Mesenchymal stem cell (in vitro differentiated cells and primary cell): ENCODE results near the gene BRSK1.

Source experiments
- DNase-seq: peaks from one replicate; pipeline ENCODE4 v3.0.0-alpha.2; 2013
- H2AFZ ChIP-seq: one replicate; pipeline ENCODE4 v1.6.1; 2013; ENCODE audit warnings: low read depth, mild to moderate bottlenecking, control low read depth, inconsistent platforms, low read length, moderate library complexity
- H2AK5ac ChIP-seq: 2 replicates; pipeline ENCODE4 v1.6.1; 2013; ENCODE audit warnings: low read length, moderate library complexity, mild to moderate bottlenecking, inconsistent platforms; ENCODE audit not compliant: severe bottlenecking
- H2BK120ac ChIP-seq: one replicate; pipeline ENCODE4 v1.6.1; 2013; ENCODE audit warnings: low read depth, mild to moderate bottlenecking, inconsistent platforms, low read length, moderate library complexity
- H2BK12ac ChIP-seq, 2 experiments: one replicate each; pipeline ENCODE4 v1.6.1; 2013; ENCODE audit warnings: inconsistent platforms in 2 of 2, low read length in 2 of 2, mild to moderate bottlenecking in 2 of 2, moderate library complexity in 2 of 2, control low read depth in 1 of 2
- H2BK15ac ChIP-seq: one replicate; pipeline ENCODE4 v1.6.1; 2013; ENCODE audit warnings: mild to moderate bottlenecking, low read depth, inconsistent platforms; ENCODE audit not compliant: poor library complexity, severe bottlenecking
- H2BK5ac ChIP-seq: 2 replicates; pipeline ENCODE4 v1.6.1; 2013; ENCODE audit warnings: low read depth, mild to moderate bottlenecking, low read length, control low read depth, inconsistent platforms; ENCODE audit not compliant: poor library complexity, severe bottlenecking
- H3K14ac ChIP-seq, 2 experiments: one replicate each; pipeline ENCODE4 v1.6.1; 2013; ENCODE audit warnings: inconsistent platforms in 2 of 2, low read length in 2 of 2, control low read depth in 1 of 2, mild to moderate bottlenecking in 1 of 2, moderate library complexity in 1 of 2
- H3K18ac ChIP-seq, 2 experiments: one replicate each; pipeline ENCODE4 v1.6.1; 2013; ENCODE audit warnings: inconsistent platforms in 2 of 2, low read length in 2 of 2, control low read depth in 1 of 2, low read depth in 1 of 2, mild to moderate bottlenecking in 1 of 2
- H3K23ac ChIP-seq, 2 experiments: one replicate each; pipeline ENCODE4 v1.6.1; 2013; ENCODE audit warnings: inconsistent platforms in 2 of 2, low read length in 2 of 2, mild to moderate bottlenecking in 2 of 2, moderate library complexity in 2 of 2, control low read depth in 1 of 2
- H3K27ac ChIP-seq: 2 replicates; pipeline ENCODE4 v1.5.1; 2013; ENCODE audit warnings: mild to moderate bottlenecking, moderate library complexity, low read length, control low read depth, inconsistent platforms; ENCODE audit not compliant: poor library complexity, severe bottlenecking
- H3K27me3 ChIP-seq, 2 experiments: 2 replicates each; pipeline versions ENCODE4 v1.6.1 to v1.7.0; 2013; ENCODE audit warnings: low read length in 2 of 2, mild to moderate bottlenecking in 2 of 2, moderate library complexity in 2 of 2, control low read depth in 1 of 2, inconsistent platforms in 1 of 2; ENCODE audit not compliant: control insufficient read depth in 1 of 2, insufficient read depth in 1 of 2
- H3K36me3 ChIP-seq, 2 experiments: 2 replicates each; pipeline versions ENCODE4 v1.6.1 to v1.7.0; 2013; ENCODE audit warnings: low read length in 2 of 2, control low read depth in 1 of 2, inconsistent platforms in 1 of 2, low read depth in 1 of 2, mild to moderate bottlenecking in 1 of 2; ENCODE audit not compliant: insufficient read depth in 2 of 2, control insufficient read depth in 1 of 2
- H3K4ac ChIP-seq, 2 experiments: one replicate each; pipeline ENCODE4 v1.6.1; 2013; ENCODE audit warnings: inconsistent platforms in 2 of 2, low read length in 2 of 2, mild to moderate bottlenecking in 2 of 2, moderate library complexity in 2 of 2, control low read depth in 1 of 2, low read depth in 1 of 2
- H3K4me1 ChIP-seq: 2 replicates; pipeline ENCODE4 v1.6.1; 2013; ENCODE audit warnings: low read depth, low read length, control low read depth; ENCODE audit not compliant: control insufficient read depth, insufficient read depth
- H3K4me2 ChIP-seq: 2 replicates; pipeline ENCODE4 v1.6.1; 2013; ENCODE audit warnings: low read length, mild to moderate bottlenecking, inconsistent platforms; ENCODE audit not compliant: poor library complexity, severe bottlenecking
- H3K4me3 ChIP-seq, 2 experiments: 2 replicates each; pipeline versions ENCODE4 v1.5.1 to v1.7.0; 2013; ENCODE audit warnings: low read length in 2 of 2, mild to moderate bottlenecking in 2 of 2, control low read depth in 1 of 2, low read depth in 1 of 2; ENCODE audit not compliant: insufficient read depth in 1 of 2
- H3K79me1 ChIP-seq: replicated peaks from 2 replicates; pipeline ENCODE4 v1.6.1; 2013; ENCODE audit warnings: mild to moderate bottlenecking, control low read depth, low read length, inconsistent platforms; ENCODE audit not compliant: poor library complexity, severe bottlenecking
- H3K9ac ChIP-seq: 2 replicates; pipeline ENCODE4 v1.7.0; 2013; ENCODE audit warnings: mild to moderate bottlenecking, low read length, moderate library complexity
- H3K9me3 ChIP-seq: 2 replicates; pipeline ENCODE4 v1.7.0; 2013; ENCODE audit warnings: mild to moderate bottlenecking, low read length; ENCODE audit not compliant: control insufficient read depth
- H4K8ac ChIP-seq: one replicate; pipeline ENCODE4 v1.6.1; 2013; ENCODE audit warnings: inconsistent platforms, mild to moderate bottlenecking, low read length, moderate library complexity
- H4K91ac ChIP-seq: one replicate; pipeline ENCODE4 v1.6.1; 2013; ENCODE audit warnings: mild to moderate bottlenecking, low read length, inconsistent platforms
- WGBS: methylation state at CpG from one replicate; pipeline ENCODE4 v1.1.7; 2013; ENCODE audit warnings: mixed read lengths; 5-methylcytosine and 5-hydroxymethylcytosine counted together

The BRSK1 gene

GRCh38 chr19:55304980-55305379 is 21.2 kb downstream of the BRSK1 start:
- Histone ChIP-seq H3K27ac (no peak overlapping the region), H3K23ac (no peak overlapping the region), H2BK12ac (no peak overlapping the region), H4K8ac (no peak overlapping the region), H3K9ac (no peak overlapping the region), H3K4me1 (peaks cover 11% of the 10 kb centered on the region), H3K14ac (no peak overlapping the region), H3K4ac (no peak overlapping the region), H3K79me1 (no peaks in the 10 kb centered on the region), H4K91ac (no peak overlapping the region), H3K18ac (no peak overlapping the region), H3K36me3 (peaks cover 46 to 63% of the 10 kb centered on the region in 2 experiments), H2AFZ (no peak overlapping the region), H2BK120ac (no peak overlapping the region), H2BK5ac (no peak overlapping the region), H3K27me3 (no peaks in the 10 kb centered on the region), H2AK5ac (no peak overlapping the region), H2BK15ac (no peak overlapping the region), H3K9me3 (no peaks in the 10 kb centered on the region), H3K4me3 (no peak overlapping the region), H3K4me2 (no peak overlapping the region)
- 89% methylated on average over 13 of the region's 14 CpGs for WGBS
- DNase-seq: no peak

- Histone ChIP-seq H2BK15ac (no peak overlapping the region), H3K4me2 (no peak overlapping the region), H4K91ac (no peak overlapping the region), H3K23ac (no peak overlapping the region), H2AFZ (no peak overlapping the region), H2AK5ac (no peak overlapping the region), H3K27me3 (no peaks in the 10 kb centered on the region), H3K79me1 (no peaks in the 10 kb centered on the region), H2BK12ac (no peak overlapping the region), H3K4me1 (peaks cover 11% of the 10 kb centered on the region), H3K4me3 (no peak overlapping the region), H3K9me3 (no peaks in the 10 kb centered on the region), H4K8ac (no peak overlapping the region), H2BK120ac (no peak overlapping the region), H3K36me3 (peaks cover 46 to 66% of the 10 kb centered on the region in 2 experiments), H3K4ac (no peak overlapping the region), H3K27ac (no peak overlapping the region), H3K18ac (no peak overlapping the region), H2BK5ac (no peak overlapping the region), H3K9ac (no peak overlapping the region), H3K14ac (no peak overlapping the region)
- DNase-seq: peak; percentile 30
- 83% methylated on average over 9 of the region's 9 CpGs for WGBS
Measured at GRCh38 chr19:55305491-55305890, 21.7 kb downstream of the BRSK1 start.

- no peak overlapping the region for H2BK15ac ChIP-seq
- no peak overlapping the region for H3K18ac ChIP-seq
- no peak overlapping the region for H3K9ac ChIP-seq
- DNase-seq: no peak
- no peak overlapping the region for H2AFZ ChIP-seq
- no peak overlapping the region for H4K8ac ChIP-seq
- no peak overlapping the region for H4K91ac ChIP-seq
- no peaks in the 10 kb centered on the region for H3K9me3 ChIP-seq
- H2AK5ac ChIP-seq: no peak overlapping the region
- no peak overlapping the region for H3K4me2 ChIP-seq
- no peak overlapping the region for H3K27ac ChIP-seq
- peaks cover 46 to 68% of the 10 kb centered on the region in 2 experiments for H3K36me3 ChIP-seq
- H3K4me3 ChIP-seq: no peak overlapping the region
- no peak overlapping the region for H3K23ac ChIP-seq
- no peak overlapping the region for H3K14ac ChIP-seq
- no peaks in the 10 kb centered on the region for H3K79me1 ChIP-seq
- no peak overlapping the region for H3K4ac ChIP-seq
- no peak overlapping the region for H2BK120ac ChIP-seq
- no peaks in the 10 kb centered on the region for H3K27me3 ChIP-seq
- peaks cover 11% of the 10 kb centered on the region for H3K4me1 ChIP-seq
- 93% methylated on average over 17 of the region's 17 CpGs for WGBS
- no peak overlapping the region for H2BK12ac ChIP-seq
- H2BK5ac ChIP-seq: no peak overlapping the region
Measured at GRCh38 chr19:55305983-55306562, 22.3 kb downstream of the BRSK1 start.

GRCh38 chr19:55306712-55307111 is 22.9 kb downstream of the BRSK1 start:
- WGBS: 84% methylated on average over 2 of the region's 3 CpGs
- peaks cover 6% of the 10 kb centered on the region for H3K4me1 ChIP-seq
- H3K27ac ChIP-seq: no peak overlapping the region
- no peak overlapping the region for H2BK15ac ChIP-seq
- H3K4me2 ChIP-seq: no peak overlapping the region
- H2BK12ac ChIP-seq: no peak overlapping the region
- no peak overlapping the region for H2BK5ac ChIP-seq
- no peak overlapping the region for H4K8ac ChIP-seq
- H3K4me3 ChIP-seq: no peak overlapping the region
- H2AK5ac ChIP-seq: no peak overlapping the region
- H3K9ac ChIP-seq: no peak overlapping the region
- H2BK120ac ChIP-seq: no peak overlapping the region
- H3K79me1 ChIP-seq: no peaks in the 10 kb centered on the region
- no peak overlapping the region for H3K18ac ChIP-seq
- no peak overlapping the region for H3K23ac ChIP-seq
- no peak overlapping the region for H3K14ac ChIP-seq
- H3K9me3 ChIP-seq: no peaks in the 10 kb centered on the region
- no peaks in the 10 kb centered on the region for H3K27me3 ChIP-seq
- H2AFZ ChIP-seq: no peak overlapping the region
- H3K4ac ChIP-seq: no peak overlapping the region
- DNase-seq: no peak
- no peak overlapping the region for H4K91ac ChIP-seq
- peaks cover 46 to 73% of the 10 kb centered on the region in 2 experiments for H3K36me3 ChIP-seq
